Body of pancreas (tissue), 4 donors: Measurements from ENCODE around the gene WDR5B. TPM values are rescaled to one million over a fixed set of nuclear protein-coding genes. Genes with fewer than 3 reads are reported as not detected.
A peak's percentile ranks its signal among the peaks of the same experiment; 100 is the strongest.

Source experiments
- ATAC-seq: fragments of 150-250 bp; one replicate; pipeline ENCODE4 v1.9.1; 2016
- DNase-seq, 4 donors: peaks; one replicate each; pipeline ENCODE4 v3.0.0-alpha.2; 2019
- H3K27ac ChIP-seq, 4 donors: fragments of 200-600 bp; sonication (generic); 1 replicate in 3 of 4; 2 replicates in 1 of 4; pipeline versions ENCODE4 v1.5.1 to v1.6.1; 2016 to 2019; ENCODE audit warnings: mild to moderate bottlenecking in 1 of 4, mixed read lengths in 1 of 4, moderate library complexity in 1 of 4
- H3K27me3 ChIP-seq, 2 donors: fragments of 200-600 bp; sonication (generic); one replicate each; pipeline ENCODE4 v1.6.0; 2016; ENCODE audit warnings: mild to moderate bottlenecking in 1 of 2
- H3K36me3 ChIP-seq, 2 donors: fragments of 200-600 bp; sonication (generic); replicated peaks in 1 of 2; 2 replicates each; pipeline ENCODE4 v1.5.1; 2016; ENCODE audit warnings: low read depth in 2 of 2; ENCODE audit not compliant: insufficient read depth in 1 of 2
- H3K4me1 ChIP-seq: fragments of 200-600 bp; sonication (generic); one replicate; pipeline ENCODE4 v1.6.0; 2016
- H3K4me3 ChIP-seq, 2 donors: fragments of 200-600 bp; sonication (generic); 1 replicate in 1 of 2; 2 replicates in 1 of 2; pipeline ENCODE4 v1.5.1; 2016 to 2019
- H3K9me3 ChIP-seq, 3 donors: fragments of 200-600 bp; sonication (generic); 1 replicate in 2 of 3; 2 replicates in 1 of 3; pipeline ENCODE4 v1.5.1; 2016
- POLR2A ChIP-seq, 3 donors: fragments of 450-650 bp; IDR thresholded peaks; one replicate each; pipeline ENCODE4 v1.6.1; 2016; ENCODE audit warnings: antibody characterized with exemption in 3 of 3, mild to moderate bottlenecking in 2 of 3
- WGBS, 2 donors: methylation state at CpG; one replicate each; pipeline ENCODE4 v1.1.5; 2017; 5-methylcytosine and 5-hydroxymethylcytosine counted together
- intact Hi-C: fragments of 100-400 bp; cut with DNase I; formaldehyde crosslinking; loops from one replicate; pipeline ENCODE4 v1.15.1; 2023
- total RNA-seq, 2 donors: library from RNA; depleted of rRNA; stranded (reverse); fragments of >200 nt; gene quantifications; one replicate each; pipeline ENCODE4 v1.1.0, GENCODE V29; 2016
- TF ChIP-seq, protein P1 (sequence below), 7 experiments: fragments of 450-650 bp in 4 of 7; fragments of 200-600 bp in 3 of 7; sonication (generic) in 3 of 7; IDR thresholded peaks; one replicate each; pipeline ENCODE4 v1.5.1; 2016 to 2019; ENCODE audit warnings: antibody characterized with exemption in 7 of 7

WDR5B gene
- total RNA-seq, 2 donors from 2014 or later = 5.6 to 6.2 TPM

DNA sequence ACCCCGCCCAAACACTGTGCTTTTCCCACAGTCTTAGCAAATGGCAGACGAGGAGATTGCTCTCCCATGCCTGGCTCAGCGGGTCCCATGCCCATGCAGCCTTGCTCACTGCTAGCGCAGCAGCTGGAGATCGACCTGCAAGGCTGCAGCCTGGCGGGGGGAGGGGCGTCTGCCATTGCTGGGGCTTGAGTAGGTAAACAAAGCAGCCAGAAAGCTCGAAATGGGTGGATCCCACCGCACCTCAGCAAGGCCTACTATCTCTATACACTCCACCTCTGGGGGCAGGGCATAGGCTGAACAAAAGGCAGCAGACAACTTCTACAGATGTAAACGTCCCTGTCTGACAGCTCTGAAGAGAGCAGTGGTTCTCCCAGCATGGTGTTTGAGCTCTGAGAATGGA, 27.2 kb upstream of the WDR5B start:
- Histone ChIP-seq H3K36me3 (peaks cover 0 to 9% of the 10 kb centered on the region in 2 donors), H3K27me3 (no peaks in the 10 kb centered on the region), H3K4me3 (no peak overlapping the region), H3K9me3 (no peaks in the 10 kb centered on the region), H3K4me1 (no peaks in the 10 kb centered on the region), H3K27ac (no peak overlapping the region)
- DNase-seq (no peak), ATAC-seq (no peak)
- WGBS, 2 donors = 68 to 71% methylated on average over 9 to 10 of the region's 10 CpGs
- no peak for TF ChIP-seq POLR2A (IDR thresholded peaks at IDR 0.05)
- TF ChIP-seq, protein P1, sequence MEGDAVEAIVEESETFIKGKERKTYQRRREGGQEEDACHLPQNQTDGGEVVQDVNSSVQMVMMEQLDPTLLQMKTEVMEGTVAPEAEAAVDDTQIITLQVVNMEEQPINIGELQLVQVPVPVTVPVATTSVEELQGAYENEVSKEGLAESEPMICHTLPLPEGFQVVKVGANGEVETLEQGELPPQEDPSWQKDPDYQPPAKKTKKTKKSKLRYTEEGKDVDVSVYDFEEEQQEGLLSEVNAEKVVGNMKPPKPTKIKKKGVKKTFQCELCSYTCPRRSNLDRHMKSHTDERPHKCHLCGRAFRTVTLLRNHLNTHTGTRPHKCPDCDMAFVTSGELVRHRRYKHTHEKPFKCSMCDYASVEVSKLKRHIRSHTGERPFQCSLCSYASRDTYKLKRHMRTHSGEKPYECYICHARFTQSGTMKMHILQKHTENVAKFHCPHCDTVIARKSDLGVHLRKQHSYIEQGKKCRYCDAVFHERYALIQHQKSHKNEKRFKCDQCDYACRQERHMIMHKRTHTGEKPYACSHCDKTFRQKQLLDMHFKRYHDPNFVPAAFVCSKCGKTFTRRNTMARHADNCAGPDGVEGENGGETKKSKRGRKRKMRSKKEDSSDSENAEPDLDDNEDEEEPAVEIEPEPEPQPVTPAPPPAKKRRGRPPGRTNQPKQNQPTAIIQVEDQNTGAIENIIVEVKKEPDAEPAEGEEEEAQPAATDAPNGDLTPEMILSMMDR (IDR thresholded peaks at IDR 0.05) = no peak
- intact Hi-C loops = no loop called here

DNA sequence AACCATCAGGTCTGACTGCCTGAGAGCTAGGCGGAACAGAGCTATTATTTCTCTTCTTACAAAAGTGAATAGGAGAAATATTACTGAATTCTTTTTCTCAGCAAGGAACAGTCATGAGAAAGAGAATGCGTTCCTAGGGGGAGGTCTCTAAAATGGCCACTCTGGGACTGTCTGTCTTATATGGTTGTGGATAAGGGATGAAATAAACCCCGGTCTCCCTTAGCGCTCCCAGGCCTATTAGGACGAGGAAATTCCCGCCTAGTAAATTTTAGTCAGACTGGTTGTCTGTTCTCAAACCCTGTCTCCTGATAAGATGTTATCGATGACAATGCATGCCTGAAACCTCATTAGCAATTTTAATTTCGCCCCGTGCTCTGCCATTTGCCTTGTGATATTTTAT, 20.1 kb upstream of the WDR5B start:
- H3K9me3 ChIP-seq = peaks cover 0 to 4% (median 0%) of the 10 kb centered on the region in 3 donors
- H3K4me3 ChIP-seq = no peak overlapping the region
- 96 to 97% methylated on average over 9 of the region's 9 CpGs for WGBS, 2 donors
- H3K4me1 ChIP-seq = no peaks in the 10 kb centered on the region
- ATAC-seq = no peak
- no peak for DNase-seq
- no peak for TF ChIP-seq POLR2A (IDR thresholded peaks at IDR 0.05)
- H3K36me3 ChIP-seq = peaks cover 0 to 22% of the 10 kb centered on the region in 2 donors
- no peaks in the 10 kb centered on the region for H3K27me3 ChIP-seq
- intact Hi-C loops = no loop called here
- no peak overlapping the region for H3K27ac ChIP-seq

DNA sequence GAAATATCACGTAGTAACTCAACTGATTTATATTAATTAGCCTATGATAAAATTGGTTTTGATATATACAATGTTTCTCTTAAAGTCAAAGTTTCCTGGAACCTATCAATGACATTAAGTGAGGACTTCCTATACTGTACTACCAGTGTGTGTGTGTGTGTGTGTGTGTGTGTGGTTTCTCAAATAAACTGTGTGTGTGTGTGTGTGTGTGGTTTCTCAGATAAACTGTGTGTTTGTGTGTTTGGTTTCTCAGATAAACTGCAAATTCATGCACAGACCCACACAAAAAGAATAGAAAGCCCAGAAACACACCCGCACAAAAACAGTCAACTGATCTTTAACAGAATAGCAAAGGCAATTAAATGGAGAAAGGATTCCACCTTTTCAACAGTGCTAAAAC, 14.5 kb upstream of the WDR5B start:
- DNase-seq (no peak), ATAC-seq (no peak)
- Histone ChIP-seq H3K36me3 (peaks cover 0 to 16% of the 10 kb centered on the region in 2 donors), H3K9me3 (no peaks in the 10 kb centered on the region), H3K27me3 (no peaks in the 10 kb centered on the region), H3K4me1 (no peaks in the 10 kb centered on the region), H3K27ac (no peak overlapping the region), H3K4me3 (no peak overlapping the region)
- WGBS, 2 donors = 91 to 92% methylated on average over 2 of the region's 2 CpGs
- TF ChIP-seq, protein P1 (IDR thresholded peaks at IDR 0.05) = no peak
- no peak for TF ChIP-seq POLR2A (IDR thresholded peaks at IDR 0.05)
- intact Hi-C loops = no loop called here

DNA sequence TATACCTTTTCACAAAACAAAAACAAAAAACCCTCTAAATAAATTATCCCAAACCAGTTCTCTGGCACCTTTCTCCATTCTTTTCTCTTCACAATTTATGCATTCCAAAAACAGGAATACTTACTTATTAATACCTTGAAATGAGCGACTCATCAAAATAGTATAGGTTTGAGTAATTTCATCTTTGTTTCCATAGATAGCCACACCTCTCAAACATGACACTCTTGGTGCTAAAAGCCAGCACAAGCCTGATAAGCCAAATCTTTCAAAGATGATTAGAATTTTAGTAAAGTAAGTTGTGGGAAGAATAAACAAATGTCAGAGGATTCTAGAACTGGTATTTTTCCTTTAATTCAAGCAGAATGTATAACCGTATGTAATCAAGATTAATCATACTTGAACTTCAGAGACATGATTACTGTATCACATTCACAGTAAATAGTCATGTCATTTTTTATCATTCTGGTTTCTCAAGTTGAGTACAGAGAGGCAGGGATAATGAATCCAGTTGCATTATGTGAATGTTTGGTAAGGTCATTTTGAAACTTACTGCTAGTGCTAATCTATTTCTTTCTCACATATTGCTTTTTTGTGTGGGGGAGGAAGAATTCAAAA, 12.1 kb upstream of the WDR5B start:
- Histone ChIP-seq H3K36me3 (peaks cover 0 to 16% of the 10 kb centered on the region in 2 donors), H3K4me1 (no peaks in the 10 kb centered on the region), H3K4me3 (no peak overlapping the region), H3K27ac (peak overlapping the region in 1 of 4 donors; percentile 3), H3K9me3 (no peaks in the 10 kb centered on the region), H3K27me3 (no peaks in the 10 kb centered on the region)
- intact Hi-C loops = no loop called here
- ATAC-seq (no peak), DNase-seq (no peak)
- WGBS, 2 donors = 35 to 45% methylated on average over 2 of the region's 2 CpGs
- no peak for TF ChIP-seq POLR2A (IDR thresholded peaks at IDR 0.05)
- TF ChIP-seq, protein P1 (IDR thresholded peaks at IDR 0.05) = no peak

DNA sequence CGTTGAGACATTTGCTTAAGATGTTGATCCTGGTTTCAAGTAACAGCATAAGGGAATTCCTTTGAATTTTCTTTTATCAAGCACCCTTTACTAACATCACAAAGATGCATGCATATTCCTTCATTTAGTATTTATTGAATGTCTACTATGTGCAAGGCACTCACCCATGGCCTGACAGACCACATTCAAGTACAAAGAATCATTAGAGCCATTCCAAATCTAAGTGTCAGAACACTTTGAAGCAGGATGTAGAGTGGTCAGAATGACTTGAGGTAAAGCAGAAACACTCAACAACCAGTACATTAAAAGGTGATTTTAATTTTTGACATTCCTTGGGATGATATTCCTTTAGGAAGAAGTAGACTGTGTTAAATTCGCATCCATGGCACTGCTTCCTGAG, 6.0 kb upstream of the WDR5B start:
- 84 to 95% methylated on average over 2 of the region's 2 CpGs for WGBS, 2 donors
- H3K36me3 ChIP-seq = peaks cover 0 to 11% of the 10 kb centered on the region in 2 donors
- ATAC-seq (no peak), DNase-seq (no peak)
- peaks cover 11% of the 10 kb centered on the region for H3K4me1 ChIP-seq
- no peaks in the 10 kb centered on the region for H3K27me3 ChIP-seq
- H3K27ac ChIP-seq = no peak overlapping the region
- no peak overlapping the region for H3K4me3 ChIP-seq
- TF ChIP-seq, protein P1 (IDR thresholded peaks at IDR 0.05) = no peak
- no peak for TF ChIP-seq POLR2A (IDR thresholded peaks at IDR 0.05)
- intact Hi-C loops = no loop called here
- H3K9me3 ChIP-seq = no peaks in the 10 kb centered on the region
